NCI-H1694 treated with DMSO at 0.1 percent for 48 hours (cell line): ENCODE measurements around the gene RBM38.

Source experiments
- DNase-seq: peaks from one replicate; lab custom pipeline; 2025; lab: John Stamatoyannopoulos, UW

Gene RBM38

GRCh38 chr20:57391439-57392301, 474 bp downstream of the RBM38 start:
- DNase-seq, result no peak

DNA sequence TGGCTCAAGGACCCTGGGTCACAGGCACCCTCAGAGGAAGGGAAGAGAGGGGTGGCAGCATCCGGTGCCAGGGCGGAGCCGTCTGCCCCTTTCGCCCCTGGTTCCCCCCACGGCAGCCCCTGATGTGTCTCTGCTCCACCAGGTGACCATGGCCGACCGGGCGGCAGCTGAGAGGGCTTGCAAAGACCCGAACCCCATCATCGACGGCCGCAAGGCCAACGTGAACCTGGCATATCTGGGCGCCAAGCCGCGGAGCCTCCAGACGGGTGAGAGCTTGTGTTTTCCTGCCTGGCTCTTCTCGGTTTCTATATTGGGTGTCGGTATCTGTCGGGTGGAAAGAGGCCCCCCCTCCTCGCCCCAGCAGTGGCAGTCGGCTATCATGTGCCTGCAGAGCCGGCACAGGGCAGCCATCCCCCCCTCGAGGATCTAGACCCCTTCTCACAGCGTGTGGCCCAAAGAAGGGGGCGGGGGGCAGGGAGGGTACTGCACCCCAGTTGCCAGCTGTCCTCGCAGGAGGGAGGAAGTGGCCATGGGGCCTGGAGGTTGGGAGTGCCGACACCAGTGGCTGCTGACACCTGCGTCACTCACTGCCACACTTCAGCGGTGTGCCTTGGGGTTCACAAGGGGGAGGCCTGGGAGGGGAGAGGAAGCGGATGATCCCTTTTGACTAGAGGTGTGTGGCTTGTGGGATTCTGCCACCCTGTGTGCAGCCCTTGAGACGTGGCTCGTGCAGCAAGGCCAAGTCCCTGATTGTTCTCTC, 1.5 kb downstream of the RBM38 start:
- no peak for DNase-seq

DNA sequence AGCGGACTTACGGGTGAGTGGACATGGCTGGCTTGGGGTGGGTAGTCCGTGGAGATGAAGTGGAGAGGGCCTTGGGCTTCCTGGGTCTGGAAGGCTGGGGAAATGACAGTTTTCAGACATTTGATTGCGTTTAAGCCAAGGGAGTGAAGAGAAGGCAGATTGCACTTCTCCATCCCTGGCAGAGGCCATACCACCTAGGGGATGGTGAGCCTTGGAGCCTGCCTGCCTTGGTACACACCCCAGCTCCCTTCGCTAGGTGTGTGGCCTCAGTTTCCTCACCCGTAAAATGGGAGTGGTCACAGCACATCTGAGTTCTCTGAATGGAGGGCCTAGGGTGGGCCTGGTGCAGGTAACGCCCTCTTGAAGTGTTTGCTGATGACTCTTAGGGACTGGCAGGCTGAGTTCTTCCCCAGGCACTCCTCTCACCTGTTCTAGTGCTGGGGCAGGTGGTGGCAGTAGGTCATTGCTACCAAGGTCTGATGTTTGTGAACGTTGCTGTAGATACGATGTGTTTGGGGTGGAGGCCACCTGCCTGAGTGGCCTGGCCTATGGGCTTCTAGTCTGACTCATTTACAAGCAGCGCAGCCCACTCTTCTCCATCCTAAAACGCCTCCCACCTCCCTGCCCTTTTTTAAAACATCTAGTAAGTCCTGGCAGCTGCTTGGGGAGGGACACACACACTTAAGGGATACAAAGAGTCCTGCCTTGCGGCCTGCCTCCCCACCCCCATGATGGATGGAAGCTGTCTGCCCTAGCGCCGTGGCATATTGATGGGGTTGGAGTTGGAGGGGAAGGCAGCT, 2.3 kb downstream of the RBM38 start:
- DNase-seq, result no peak

- no peak for DNase-seq
Observed at GRCh38 chr20:57394121-57395082, 3.2 kb downstream of the RBM38 start.

DNA sequence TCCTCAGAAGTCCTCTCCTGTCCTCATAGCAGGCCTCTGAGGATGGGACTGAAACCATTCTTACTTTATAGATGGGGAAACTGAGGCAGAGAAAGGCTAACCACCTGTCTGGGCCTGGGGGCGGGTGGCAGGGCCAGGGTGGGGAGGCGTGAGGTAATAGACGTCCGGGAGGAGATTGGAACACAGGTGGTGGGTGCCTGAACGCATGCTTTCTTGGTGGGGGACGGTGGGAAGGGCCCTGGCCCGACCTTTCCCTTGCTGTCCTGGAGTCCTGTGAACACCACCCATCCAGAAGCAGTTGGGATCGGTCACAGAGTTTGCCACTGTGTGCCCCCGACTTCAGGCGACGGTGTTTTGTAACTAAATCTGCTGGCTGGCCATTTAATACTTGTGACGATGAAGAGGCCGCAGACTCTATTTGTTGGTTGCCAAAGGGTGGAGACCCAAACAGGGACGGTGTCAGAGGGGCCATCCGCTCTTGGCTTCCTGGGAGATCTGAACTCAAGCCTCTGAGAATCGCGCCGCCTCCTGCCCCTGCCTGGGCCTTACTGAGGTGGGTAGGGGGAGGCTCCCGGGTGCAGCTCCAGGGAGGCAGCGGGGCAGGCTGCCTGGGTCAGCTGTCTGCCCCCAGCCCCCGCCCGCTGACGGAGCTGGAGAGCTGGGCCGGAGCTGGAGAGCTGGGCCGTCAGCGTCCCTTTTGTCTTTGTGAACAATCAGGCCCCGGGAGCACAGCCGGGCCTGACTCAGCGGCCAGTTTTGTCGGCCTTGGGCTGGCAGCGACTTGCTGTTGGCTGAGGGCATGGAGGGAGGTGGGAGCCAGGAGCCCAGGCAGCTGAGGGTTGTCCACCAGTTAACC, 4.1 kb downstream of the RBM38 start:
- DNase-seq, result no peak

- no peak for DNase-seq
Observed at GRCh38 chr20:57396212-57396983, 5.2 kb downstream of the RBM38 start.

- no peak for DNase-seq
Observed at GRCh38 chr20:57396984-57397692, 5.9 kb downstream of the RBM38 start.

DNA sequence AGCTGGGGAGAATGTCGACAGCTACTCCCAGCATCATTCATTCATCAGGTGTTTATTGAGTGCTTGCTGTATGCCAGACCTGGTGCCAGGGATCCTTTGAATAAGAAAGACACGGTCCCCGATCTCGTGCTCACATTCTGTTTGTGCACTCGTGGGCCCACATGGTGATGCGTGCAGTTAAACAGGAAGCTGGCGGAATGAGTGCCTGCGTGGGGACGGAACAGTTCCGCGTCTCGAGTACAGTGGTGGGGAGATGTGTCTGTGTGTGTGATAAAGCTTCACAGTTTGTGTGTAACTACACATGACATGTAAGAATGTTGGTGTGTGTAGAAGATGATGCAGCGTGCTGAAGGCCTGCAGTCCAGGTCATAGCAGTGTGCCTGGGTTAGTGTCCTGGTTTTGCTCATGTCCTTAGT, 6.5 kb downstream of the RBM38 start:
- no peak for DNase-seq

DNA sequence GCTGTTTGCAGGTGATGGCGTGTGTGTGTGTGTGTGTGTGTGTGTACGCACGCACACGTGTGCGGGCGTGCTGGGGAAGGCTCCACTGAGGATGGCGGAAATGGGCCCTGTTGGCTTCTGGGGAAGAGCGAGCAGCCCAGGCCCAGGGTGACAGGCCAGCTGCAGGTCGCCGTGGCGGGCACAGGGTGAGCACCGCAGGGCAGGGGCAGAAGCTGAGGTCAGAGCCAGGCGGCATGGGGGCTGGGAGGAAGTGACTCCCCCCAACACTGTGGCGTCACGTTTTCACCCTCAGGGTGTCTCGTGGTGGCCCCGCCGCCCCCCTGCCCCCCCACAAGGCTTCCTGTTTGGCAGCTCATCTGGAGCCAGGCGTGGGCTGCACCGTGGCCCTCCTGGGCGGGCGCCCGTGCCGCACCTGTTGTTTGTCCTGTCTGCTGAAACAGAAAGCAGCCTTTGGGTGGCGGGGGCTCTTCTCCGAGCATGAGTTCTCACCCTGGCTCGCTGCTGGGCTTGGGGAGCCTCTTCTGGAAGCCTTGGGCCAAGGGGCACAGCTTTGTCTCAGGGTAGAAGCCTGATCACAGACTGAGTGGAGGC, 7.1 kb downstream of the RBM38 start:
- DNase-seq, result no peak

DNA sequence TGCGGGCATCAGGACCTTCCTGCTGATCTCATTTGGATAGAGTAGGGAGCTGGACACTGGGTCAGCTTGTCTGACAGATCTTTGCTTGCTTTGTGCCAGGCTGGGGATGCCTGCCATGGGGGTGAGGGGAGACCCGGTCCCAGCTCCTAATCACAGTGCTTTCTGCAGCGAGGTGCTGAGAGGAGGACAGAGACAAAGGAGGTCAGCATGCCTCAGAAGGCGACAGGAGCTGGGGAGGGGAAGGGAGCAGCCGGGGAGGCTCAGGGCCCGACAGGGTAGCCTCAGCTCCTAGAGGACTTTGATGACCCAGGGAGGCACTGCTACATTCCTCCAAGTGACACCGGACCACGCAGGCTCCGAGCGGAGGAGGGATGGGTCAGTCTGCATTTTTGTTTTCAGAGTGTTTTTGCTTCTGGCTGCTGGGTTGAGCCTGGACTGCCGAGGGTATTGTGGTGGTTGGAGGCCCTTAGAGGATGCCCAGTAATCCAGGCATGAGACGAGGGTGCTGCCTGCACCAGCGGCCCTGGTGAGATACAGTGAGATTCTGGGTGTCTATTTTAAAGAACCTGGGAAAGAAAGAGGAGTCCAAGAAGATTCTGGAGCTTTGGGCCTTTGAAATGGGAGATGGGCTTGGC, 7.8 kb downstream of the RBM38 start:
- DNase-seq, result no peak

GRCh38 chr20:57399587-57400155, 8.5 kb downstream of the RBM38 start:
- DNase-seq, result no peak

- DNase-seq, result no peak
Observed at GRCh38 chr20:57400231-57400701, 9.1 kb downstream of the RBM38 start.

DNA sequence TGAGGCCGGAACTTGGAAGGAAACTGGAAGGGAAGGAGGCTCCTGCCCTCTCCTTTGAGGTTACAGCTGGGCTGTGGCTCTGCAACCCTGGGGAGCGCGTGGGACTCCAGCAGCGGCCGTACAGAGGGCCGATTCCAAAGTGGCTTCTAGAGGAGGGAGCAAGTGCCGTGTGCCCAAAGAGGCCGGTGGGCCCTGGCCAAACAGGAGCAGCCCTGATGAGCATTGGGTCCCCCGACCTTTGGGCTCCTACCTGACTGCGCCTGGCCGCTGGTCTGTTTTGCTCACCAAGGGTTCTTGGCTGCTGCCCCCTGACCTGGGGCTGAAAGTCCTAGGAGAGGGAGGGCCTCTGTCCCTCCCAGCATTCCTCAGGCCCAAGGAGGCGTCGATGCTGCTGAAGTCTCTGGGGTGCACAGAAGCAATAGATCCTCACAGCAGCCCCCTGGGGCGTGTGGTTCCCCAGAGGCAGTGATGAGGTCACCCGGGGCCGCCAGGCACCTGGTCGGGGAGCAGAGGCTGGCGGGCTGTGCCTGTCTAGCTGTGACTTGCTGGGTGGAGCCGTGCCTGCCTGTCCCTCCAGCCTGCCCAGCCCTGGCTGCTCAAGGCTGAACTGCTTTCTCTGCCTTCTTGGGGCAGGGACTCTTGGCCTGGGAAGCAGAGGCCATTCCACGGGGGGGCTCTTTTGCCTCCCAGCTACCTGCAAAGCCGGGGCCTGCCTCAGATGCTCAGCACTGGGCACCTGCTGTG, 9.8 kb downstream of the RBM38 start:
- DNase-seq, result no peak

- no peak for DNase-seq
Observed at GRCh38 chr20:57401565-57401918, 10.3 kb downstream of the RBM38 start.

GRCh38 chr20:57402206-57403125, 11.3 kb downstream of the RBM38 start:
- no peak for DNase-seq

GRCh38 chr20:57403216-57403615, 12.0 kb downstream of the RBM38 start:
- DNase-seq, result no peak
